Tibial artery (tissue), 4 donors: Measurements from ENCODE around the gene SHC4.

Experiments used
- DNase-seq, 2 donors: peaks; one replicate each; pipeline ENCODE4 v3.0.0-alpha.2; 2019
- H3K27ac ChIP-seq, 2 donors: fragments of 200-600 bp; sonication (generic) in 1 of 2; 1 replicate in 1 of 2; 2 replicates in 1 of 2; pipeline ENCODE4 v1.5.1; 2018 to 2019; ENCODE audit warnings: mild to moderate bottlenecking in 1 of 2
- H3K27me3 ChIP-seq, 2 donors: fragments of 200-600 bp; sonication (generic) in 1 of 2; one replicate each; pipeline versions ENCODE4 v1.5.1 to v1.6.0; 2016 to 2019
- H3K36me3 ChIP-seq, 3 donors: fragments of 200-600 bp; sonication (generic) in 2 of 3; one replicate each; pipeline ENCODE4 v1.5.1; 2016 to 2019; ENCODE audit warnings: mild to moderate bottlenecking in 2 of 3
- H3K4me1 ChIP-seq, 4 donors: fragments of 200-600 bp; sonication (generic) in 2 of 4; 1 replicate in 3 of 4; 2 replicates in 1 of 4; pipeline ENCODE4 v1.5.1; 2016 to 2019
- H3K4me3 ChIP-seq, 2 donors: fragments of 200-600 bp; sonication (generic) in 1 of 2; 1 replicate in 1 of 2; 2 replicates in 1 of 2; pipeline ENCODE4 v1.5.1; 2018 to 2019; ENCODE audit warnings: mild to moderate bottlenecking in 2 of 2
- H3K9me3 ChIP-seq, 3 donors: fragments of 200-600 bp; sonication (generic) in 1 of 3; one replicate each; pipeline ENCODE4 v1.5.1; 2016 to 2019
- CTCF ChIP-seq, 2 experiments: fragments of 200-600 bp in 1 of 2; fragments of 450-650 bp in 1 of 2; IDR thresholded peaks; one replicate each; pipeline ENCODE4 v1.5.1; 2017 to 2019; ENCODE audit warnings: antibody characterized with exemption in 2 of 2, mild to moderate bottlenecking in 1 of 2, moderate library complexity in 1 of 2
- intact Hi-C: fragments of 100-400 bp; cut with DNase I; formaldehyde crosslinking; loops from one replicate; pipeline ENCODE4 v1.15.0; 2023; ENCODE audit warnings: low total_unique reads

Gene SHC4

GRCh38 chr15:48946074-48946839 is 17.5 kb downstream of the SHC4 start:
- intact Hi-C loops: no loop called here
- Histone ChIP-seq H3K27ac (peak overlapping the region; percentile 53 to 71), H3K9me3 (no peaks in the 10 kb centered on the region), H3K27me3 (no peaks in the 10 kb centered on the region), H3K36me3 (no peaks in the 10 kb centered on the region), H3K4me1 (peaks cover 0 to 33% (median 4%) of the 10 kb centered on the region in 4 donors), H3K4me3 (no peak overlapping the region)
- no peak for TF ChIP-seq CTCF (IDR thresholded peaks at IDR 0.05)
- no peak for DNase-seq

- no peak for TF ChIP-seq CTCF (IDR thresholded peaks at IDR 0.05)
- Histone ChIP-seq H3K27ac (peak overlapping the region; percentile 53 to 71), H3K27me3 (no peaks in the 10 kb centered on the region), H3K36me3 (no peaks in the 10 kb centered on the region), H3K4me1 (peaks cover 0 to 33% (median 4%) of the 10 kb centered on the region in 4 donors), H3K9me3 (no peaks in the 10 kb centered on the region), H3K4me3 (no peak overlapping the region)
- intact Hi-C loops: no loop called here
- DNase-seq: no peak
Measured at GRCh38 chr15:48945386-48945785, 18.3 kb downstream of the SHC4 start.

DNA sequence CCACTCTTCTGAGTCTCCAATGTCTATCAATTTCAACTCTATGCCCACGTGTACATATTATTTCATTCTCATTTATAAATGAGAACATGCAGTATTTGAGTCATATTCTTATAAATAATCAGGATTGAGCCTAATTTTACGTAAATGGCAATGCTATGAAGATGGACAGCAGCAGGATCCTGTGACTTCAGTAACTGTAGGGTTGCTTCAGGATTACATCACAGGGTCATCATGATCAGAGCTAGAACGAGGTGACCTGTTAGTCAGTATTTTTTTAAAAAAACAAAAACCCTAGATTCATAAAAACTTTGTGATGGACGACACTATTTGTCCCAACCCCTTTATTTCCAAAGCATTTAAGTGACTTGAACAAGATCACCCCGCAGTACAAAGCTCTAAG is 21.8 kb downstream of the SHC4 start:
- H3K4me1 ChIP-seq: peaks cover 0 to 35% (median 5%) of the 10 kb centered on the region in 4 donors
- no peak overlapping the region for H3K27ac ChIP-seq
- no peaks in the 10 kb centered on the region for H3K27me3 ChIP-seq
- no peak for DNase-seq
- no peaks in the 10 kb centered on the region for H3K36me3 ChIP-seq
- H3K4me3 ChIP-seq: no peak overlapping the region
- intact Hi-C loops: no loop called here
- no peaks in the 10 kb centered on the region for H3K9me3 ChIP-seq
- TF ChIP-seq CTCF (IDR thresholded peaks at IDR 0.05): no peak

- intact Hi-C loops: no loop called here
Measured at GRCh38 chr15:48940508-48940907, 23.2 kb downstream of the SHC4 start.

DNA sequence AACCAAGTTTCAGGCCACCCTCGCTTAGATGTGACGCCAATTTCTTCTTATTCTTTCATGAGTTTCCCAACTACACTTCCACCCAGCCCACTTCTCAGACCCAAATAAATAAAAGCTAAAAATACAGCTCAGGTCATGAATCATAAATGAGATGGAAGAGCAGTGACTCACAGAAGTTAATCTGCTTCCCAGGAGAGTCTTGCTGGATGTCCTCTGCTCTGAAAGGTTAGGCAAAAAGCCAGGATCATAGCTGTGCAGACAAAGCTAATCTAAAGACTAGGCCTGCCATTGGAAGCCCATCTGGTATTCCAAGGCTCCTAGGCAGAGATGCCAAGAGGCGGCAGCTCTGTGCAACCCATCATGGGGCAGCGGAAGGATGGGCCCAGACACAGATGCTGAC is 24.1 kb downstream of the SHC4 start:
- H3K27ac ChIP-seq: no peak overlapping the region
- no peaks in the 10 kb centered on the region for H3K36me3 ChIP-seq
- no peak overlapping the region for H3K4me3 ChIP-seq
- no peak for DNase-seq
- intact Hi-C loops: no loop called here
- no peaks in the 10 kb centered on the region for H3K9me3 ChIP-seq
- no peaks in the 10 kb centered on the region for H3K27me3 ChIP-seq
- H3K4me1 ChIP-seq: peaks cover 0 to 19% (median 2%) of the 10 kb centered on the region in 4 donors
- no peak for TF ChIP-seq CTCF (IDR thresholded peaks at IDR 0.05)

More at GRCh38 chr15:48940508-48940907, 23.2 kb downstream of the SHC4 start:
- Histone ChIP-seq H3K9me3 (no peaks in the 10 kb centered on the region), H3K4me3 (no peak overlapping the region), H3K4me1 (peaks cover 0 to 23% (median 2%) of the 10 kb centered on the region in 4 donors), H3K36me3 (no peaks in the 10 kb centered on the region), H3K27ac (no peak overlapping the region), H3K27me3 (no peaks in the 10 kb centered on the region)
- DNase-seq: no peak
- TF ChIP-seq CTCF (IDR thresholded peaks at IDR 0.05): no peak
